NCI-H187 treated with DMSO at 0.1 percent for 48 hours (cell line): Measurements from ENCODE around the gene DCDC2C.

Experiments
- DNase-seq: peaks from one replicate; lab custom pipeline; 2025; lab: John Stamatoyannopoulos, UW

The DCDC2C gene

GRCh38 chr2:3672861-3673678, 30.3 kb upstream of the DCDC2C start:
- DNase-seq = no peak

DNA sequence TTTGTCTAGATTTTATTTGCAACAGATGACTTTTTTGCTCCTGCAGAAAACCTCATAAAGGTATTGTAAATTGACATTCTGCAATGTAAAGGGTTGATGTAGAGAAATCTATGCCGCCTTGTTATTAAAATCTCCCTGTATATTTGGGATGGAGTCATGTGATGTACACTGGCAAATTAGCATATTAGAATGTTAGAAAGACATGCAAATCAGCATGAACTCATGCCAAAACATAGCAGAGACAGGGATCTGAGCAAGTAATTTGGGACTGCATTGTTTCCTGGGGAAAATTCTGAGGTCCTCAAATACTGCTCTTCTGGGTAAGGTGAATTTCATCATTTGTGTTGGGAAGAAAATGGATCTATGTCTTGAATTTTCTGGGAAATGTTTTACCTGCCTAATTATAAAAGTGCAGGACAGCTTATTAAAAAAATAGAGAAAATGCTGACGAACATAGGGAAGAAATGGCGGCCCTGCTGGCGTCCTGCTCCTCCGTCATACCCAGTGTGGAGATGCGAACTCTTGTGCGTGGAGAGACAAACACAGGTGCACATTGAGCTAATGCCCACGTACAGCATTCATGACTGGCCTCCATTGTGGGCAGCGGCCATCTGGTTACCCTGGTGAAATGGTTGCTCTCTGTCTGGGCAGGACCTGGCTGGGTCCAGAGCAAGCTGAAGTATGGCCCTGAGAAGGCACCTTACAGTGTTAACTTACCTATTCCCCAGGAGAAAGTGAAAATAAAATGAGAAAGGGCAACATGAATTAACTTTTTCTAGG, 29.1 kb upstream of the DCDC2C start:
- no peak for DNase-seq

- no peak for DNase-seq
Measured at GRCh38 chr2:3675687-3676086, 27.7 kb upstream of the DCDC2C start.

DNA sequence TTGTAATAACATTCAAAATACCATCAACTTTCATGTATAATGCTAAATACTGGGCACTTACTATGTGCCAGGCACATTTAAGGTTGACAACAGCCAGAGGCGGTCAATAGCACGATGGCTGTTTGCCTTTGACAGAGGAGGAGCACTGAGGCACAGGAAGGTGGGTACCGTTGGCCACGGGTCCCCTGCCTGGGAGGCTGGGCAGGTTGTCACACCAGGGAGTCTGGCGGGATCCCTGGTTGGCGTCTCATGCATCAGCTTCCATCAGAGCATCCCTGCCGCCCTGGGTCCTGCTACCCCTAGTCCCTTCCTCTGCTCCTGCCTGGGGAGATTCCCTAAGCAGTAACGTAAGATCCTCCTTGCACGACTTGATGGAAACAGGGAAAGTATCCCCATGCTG, 25.9 kb upstream of the DCDC2C start:
- no peak for DNase-seq

DNA sequence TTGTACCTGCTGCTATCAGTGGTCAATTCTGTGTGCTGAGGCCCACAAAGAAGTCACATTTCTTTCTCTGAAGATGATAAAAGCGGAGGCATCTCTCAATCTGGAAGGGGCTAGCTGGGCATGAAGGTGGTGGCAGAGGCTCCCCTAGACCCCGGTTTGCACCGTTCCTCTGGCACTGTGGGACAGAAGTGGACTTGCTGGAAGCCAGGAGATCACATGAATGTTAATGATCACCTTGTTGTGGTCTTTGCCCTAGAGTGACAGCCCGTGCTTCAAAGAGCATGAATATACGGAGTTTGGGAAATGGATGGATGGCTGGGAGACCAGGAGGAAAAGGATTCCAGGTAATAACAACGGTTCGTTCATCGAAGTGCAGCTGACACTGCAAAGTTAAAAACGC, 25.2 kb upstream of the DCDC2C start:
- DNase-seq = no peak

GRCh38 chr2:3679180-3679579, 24.2 kb upstream of the DCDC2C start:
- no peak for DNase-seq

- no peak for DNase-seq
Measured at GRCh38 chr2:3679616-3680393, 23.6 kb upstream of the DCDC2C start.

DNA sequence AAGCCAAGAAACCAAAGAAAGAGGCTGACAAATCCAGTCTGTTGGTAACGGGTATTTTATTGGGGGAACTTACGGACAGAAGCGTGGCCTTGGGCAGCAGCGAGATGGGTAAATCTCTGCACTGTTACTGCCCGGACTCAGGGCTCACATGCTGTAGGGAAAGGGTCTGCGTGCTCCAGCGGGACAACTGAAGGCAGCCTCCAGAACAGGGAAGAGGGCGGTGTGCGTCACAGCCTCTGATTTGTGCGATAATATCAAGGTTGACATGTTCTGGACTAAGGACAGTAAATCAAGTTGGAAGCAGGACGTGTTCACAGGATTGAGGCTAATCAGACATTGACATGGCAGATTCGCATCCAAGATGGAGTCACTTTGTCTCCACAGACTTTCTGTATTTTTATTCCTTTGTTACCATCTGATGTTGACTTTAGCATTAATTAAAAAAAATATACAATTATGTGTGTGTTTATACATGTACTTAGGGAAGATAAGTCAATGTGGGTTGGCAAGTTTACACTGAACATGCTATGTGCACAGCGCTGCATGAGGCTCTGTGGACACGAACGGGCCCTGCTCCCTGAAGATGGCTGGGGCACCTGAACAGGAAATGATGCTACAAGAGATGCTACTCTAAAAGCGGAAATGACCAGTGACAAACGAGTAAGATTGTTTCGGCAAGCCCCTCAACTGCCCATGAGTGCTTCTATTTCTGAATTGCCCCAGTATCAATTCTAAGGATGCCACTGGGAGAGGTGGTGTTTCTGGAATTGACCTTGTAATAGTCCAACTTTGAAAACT, 22.6 kb upstream of the DCDC2C start:
- no peak for DNase-seq

DNA sequence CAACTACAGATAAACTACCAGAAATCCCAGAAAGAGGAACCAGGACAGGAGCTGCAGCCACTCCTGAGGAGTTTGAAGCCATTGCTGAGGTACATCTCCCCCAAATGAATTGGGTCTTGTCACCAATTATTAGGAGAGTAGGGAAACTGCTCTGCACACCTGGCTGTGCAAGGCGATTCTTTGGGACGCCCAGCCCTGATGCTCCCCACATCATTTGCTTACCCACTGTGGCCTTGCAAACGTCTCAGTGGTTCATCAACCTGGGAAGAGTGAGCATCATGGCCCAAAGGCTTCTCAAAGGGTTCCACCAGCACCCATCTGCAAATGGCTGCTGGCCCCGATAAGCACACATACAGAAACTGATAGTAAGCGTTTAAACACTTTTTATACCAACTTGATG, 21.8 kb upstream of the DCDC2C start:
- no peak for DNase-seq

- no peak for DNase-seq
Measured at GRCh38 chr2:3682811-3683210, 20.6 kb upstream of the DCDC2C start.

DNA sequence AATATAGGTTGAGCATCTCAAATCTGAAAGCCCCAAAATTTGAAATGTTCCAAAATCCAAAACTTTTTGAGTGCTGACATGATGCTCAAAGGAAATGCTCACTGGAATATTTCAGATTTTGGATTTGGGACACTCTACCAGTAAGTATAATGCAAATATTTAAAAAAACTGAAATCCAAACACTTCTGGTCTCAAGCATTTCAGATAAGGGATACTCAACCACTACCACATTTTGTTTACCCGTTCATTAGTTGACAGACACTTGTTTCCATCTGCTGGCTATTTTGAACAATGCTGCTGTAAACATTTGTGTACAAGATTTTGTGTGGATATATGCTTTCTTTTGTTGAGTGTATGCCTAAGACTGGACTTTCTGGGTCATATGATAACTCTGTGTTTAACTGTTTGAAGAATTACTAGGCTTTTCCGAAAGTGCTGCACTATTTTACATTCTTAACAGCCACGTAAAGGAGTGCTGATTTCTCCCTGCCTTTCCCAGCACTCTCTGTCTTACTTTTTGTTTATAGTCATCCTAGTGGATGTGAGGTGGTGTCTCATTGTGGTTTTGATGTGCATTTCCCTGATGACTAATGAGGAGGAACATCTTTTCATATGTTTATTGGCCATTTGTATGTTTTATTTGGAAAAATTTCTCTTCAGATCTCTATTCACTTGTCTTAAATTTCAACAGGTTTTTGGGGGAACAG, 19.5 kb upstream of the DCDC2C start:
- no peak for DNase-seq

DNA sequence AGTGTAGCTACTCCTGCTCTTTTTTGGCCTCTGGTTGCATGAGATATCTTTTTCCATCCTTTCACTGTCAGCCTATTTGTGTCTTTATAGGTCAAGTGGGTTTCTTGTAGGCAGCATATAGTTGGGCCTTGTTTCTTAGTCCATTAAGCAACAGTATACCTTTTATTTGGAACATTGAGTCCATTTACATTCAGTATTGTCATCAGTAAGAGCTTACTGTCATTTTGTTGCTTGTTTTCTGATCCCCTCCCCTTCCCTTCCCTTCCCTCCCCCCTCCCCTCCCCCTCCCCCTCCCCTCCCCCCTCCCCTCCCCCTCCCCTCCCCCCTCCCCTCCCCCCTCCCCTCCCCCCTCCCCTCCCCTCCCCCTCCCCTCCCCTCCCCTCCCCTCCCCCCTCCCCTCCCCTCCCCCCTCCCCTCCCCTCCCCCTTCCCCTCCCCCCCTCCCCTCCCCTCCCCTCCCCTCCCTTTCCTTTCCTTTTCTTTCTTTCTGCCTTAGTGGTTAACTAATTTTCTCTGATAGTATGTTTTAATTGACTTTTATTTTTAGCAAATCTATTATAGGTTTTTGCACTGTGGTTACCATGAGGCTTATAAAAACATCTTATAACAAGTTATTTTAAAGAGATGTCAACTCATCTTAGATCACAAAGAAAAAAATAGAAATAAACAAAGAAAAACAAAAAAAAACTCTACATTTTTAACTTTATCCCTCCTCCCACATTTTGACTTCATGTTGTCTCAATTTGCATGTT, 13.2 kb upstream of the DCDC2C start:
- DNase-seq = no peak

DNA sequence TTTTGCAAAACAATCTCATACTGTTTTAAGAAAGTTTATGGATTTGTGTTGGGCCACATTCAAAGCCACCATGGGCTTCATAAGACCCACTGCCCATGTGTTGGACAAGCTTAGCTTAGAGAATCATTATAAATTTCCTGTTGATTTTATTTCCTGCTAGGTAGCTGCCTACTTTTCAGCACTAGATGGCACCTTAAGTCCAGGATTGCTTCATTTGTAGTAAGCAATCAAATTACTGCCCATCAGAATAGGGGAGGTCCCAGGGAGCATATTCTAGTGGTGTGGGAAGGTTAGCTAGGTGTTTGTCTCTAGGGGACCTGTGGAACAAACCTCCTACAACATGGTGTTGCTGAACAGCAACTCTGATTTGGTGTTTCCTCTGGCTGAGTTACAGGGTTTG, 11.0 kb upstream of the DCDC2C start:
- DNase-seq = no peak

DNA sequence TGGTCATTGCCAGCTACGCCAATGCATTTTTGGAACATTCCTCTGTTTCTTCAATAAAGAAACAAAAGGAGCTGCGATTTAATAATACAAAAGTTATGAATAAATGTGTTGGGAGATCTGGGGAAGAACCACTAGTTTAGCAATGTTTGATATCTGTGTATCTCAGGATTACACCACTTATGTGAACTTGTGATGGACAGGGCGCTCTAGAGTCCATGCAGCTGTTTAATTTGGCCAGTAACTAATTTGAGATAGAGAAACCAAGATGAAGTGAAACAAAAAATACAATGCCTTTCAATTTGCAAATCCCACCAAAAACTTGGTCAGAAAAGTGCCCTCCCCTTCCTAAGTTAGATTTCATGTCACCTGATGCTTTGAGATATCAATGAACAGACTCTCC, 6.8 kb upstream of the DCDC2C start:
- DNase-seq = no peak

GRCh38 chr2:3701071-3701470, 2.3 kb upstream of the DCDC2C start:
- DNase-seq = no peak

GRCh38 chr2:3703757-3704355, 481 bp downstream of the DCDC2C start:
- no peak for DNase-seq

GRCh38 chr2:3704692-3705091, 1.3 kb downstream of the DCDC2C start:
- DNase-seq = no peak

GRCh38 chr2:3705782-3706181, 2.4 kb downstream of the DCDC2C start:
- no peak for DNase-seq

DNA sequence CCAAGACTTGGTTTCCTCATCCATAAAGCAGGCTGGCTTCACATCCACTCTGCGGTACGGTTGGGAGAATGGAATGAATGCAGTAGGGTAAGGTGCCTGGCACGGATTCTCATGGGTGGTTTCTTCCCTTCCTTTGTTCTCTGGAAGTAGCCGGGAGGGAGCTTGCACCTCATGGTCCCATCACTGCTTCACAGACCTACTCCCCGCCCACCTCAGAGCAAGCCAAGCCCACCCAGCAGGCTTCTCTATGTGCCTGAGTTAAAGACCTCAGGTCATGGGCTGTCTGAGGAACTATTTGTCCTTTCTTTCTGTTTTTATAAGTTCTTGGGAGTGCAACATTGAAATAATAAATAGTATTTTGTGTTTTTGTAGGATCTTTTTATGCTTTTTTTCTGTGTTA, 3.5 kb downstream of the DCDC2C start:
- no peak for DNase-seq

DNA sequence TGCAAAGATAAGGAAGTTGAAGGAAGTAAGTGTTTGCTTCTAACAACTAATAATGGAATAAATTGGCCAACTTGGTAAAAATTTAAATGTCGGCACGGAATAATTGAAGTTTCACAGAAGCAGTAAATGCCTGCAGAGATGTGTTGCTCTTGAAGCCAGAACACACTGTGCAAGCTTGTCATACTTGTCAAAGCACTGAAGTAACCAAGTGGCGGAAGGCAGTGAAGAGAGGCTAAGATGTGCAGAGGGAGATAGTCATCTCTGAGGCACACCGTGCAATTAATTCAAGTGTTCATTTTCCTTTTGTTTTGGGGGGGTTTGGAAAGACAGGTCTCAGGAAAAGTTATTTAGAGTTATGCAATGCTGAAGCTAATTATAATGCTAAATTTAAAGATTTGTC, 5.2 kb downstream of the DCDC2C start:
- DNase-seq = no peak
